Hematopoietic multipotent progenitor cell treated with erythropoietin and hydrocortisone succinate and interleukin-3 and kit ligand, for 6 days (in vitro differentiated cells): ENCODE measurements around the gene CX3CL1.
A peak's percentile ranks its signal among the peaks of the same experiment; 100 is the strongest.

Experiments used
- DNase-seq: peaks from one replicate; pipeline ENCODE4 v3.0.0-alpha.2; 2015

Gene CX3CL1

DNA sequence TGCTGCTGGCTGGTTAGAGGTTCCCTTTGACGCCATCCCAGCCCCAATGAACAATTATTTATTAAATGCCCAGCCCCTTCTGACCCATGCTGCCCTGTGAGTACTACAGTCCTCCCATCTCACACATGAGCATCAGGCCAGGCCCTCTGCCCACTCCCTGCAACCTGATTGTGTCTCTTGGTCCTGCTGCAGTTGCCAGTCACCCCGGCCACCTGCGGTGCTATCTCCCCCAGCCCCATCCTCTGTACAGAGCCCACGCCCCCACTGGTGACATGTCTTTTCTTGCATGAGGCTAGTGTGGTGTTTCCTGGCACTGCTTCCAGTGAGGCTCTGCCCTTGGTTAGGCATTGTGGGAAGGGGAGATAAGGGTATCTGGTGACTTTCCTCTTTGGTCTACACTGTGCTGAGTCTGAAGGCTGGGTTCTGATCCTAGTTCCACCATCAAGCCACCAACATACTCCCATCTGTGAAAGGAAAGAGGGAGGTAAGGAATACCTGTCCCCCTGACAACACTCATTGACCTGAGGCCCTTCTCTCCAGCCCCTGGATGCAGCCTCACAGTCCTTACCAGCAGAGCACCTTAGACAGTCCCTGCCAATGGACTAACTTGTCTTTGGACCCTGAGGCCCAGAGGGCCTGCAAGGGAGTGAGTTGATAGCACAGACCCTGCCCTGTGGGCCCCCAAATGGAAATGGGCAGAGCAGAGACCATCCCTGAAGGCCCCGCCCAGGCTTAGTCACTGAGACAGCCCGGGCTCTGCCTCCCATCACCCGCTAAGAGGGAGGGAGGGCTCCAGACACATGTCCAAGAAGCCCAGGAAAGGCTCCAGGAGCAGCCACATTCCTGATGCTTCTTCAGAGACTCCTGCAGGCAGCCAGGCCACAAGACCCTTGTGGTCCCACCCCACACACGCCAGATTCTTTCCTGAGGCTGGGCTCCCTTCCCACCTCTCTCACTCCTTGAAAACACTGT lies 11.3 kb downstream of the CX3CL1 start:
- peak; percentile 65 for DNase-seq

DNA sequence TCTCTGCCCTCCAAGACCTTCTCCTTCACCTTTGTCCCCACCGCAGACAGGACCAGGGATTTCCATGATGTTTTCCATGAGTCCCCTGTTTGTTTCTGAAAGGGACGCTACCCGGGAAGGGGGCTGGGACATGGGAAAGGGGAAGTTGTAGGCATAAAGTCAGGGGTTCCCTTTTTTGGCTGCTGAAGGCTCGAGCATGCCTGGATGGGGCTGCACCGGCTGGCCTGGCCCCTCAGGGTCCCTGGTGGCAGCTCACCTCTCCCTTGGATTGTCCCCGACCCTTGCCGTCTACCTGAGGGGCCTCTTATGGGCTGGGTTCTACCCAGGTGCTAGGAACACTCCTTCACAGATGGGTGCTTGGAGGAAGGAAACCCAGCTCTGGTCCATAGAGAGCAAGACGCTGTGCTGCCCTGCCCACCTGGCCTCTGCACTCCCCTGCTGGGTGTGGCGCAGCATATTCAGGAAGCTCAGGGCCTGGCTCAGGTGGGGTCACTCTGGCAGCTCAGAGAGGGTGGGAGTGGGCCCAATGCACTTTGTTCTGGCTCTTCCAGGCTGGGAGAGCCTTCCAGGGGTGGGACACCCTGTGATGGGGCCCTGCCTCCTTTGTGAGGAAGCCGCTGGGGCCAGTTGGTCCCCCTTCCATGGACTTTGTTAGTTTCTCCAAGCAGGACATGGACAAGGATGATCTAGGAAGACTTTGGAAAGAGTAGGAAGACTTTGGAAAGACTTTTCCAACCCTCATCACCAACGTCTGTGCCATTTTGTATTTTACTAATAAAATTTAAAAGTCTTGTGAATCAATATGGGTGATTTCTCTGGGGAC lies 12.2 kb downstream of the CX3CL1 start:
- peak; percentile 29 for DNase-seq

DNA sequence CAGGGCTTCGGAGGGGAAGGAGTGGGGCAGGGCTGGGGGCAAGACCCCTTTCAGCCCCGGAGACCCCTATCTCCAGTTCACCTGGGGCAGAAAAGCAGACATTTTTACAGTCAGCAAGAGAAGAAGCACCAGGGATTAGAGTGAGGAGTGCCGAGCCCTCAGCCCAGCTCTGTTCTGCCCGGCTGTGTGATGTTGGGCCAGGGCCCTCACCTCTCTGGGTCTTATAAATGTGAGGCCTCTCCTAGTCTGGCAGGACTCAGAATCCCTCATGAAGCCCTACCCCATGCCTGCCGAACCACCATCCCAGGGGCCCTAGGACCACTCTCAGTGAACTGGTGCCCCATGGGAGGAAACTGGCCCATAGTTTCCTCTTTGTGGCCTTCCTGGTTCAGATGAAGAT lies 12.8 kb downstream of the CX3CL1 start:
- DNase-seq: no peak

DNA sequence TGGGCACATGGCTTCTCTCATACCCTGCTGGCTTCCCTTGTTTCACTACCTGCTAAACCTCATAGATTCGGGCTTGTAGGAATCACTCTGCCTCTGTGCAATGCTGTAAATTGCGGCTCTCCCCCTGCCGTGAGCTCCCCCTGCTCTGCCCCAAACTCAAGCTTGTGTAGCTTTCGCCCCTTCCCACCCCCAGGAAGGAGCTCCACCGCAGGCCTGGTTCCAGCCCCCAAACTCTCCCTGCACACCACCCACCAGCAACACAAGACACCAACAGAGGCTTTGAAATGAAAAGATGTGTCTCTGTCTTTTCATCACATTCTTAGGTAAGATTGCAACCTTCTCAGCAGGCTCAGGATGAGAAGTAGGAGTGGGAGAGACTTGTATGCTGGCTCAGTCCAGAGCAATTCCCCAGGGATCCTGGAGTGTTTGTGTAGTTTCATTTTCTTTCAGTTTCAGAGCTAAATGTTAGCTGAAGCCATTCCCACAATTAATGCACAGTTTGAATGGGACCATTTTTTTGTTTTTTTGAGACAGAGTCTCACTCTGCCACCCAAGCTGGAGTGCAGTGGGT lies 14.2 kb downstream of the CX3CL1 start:
- no peak for DNase-seq

DNA sequence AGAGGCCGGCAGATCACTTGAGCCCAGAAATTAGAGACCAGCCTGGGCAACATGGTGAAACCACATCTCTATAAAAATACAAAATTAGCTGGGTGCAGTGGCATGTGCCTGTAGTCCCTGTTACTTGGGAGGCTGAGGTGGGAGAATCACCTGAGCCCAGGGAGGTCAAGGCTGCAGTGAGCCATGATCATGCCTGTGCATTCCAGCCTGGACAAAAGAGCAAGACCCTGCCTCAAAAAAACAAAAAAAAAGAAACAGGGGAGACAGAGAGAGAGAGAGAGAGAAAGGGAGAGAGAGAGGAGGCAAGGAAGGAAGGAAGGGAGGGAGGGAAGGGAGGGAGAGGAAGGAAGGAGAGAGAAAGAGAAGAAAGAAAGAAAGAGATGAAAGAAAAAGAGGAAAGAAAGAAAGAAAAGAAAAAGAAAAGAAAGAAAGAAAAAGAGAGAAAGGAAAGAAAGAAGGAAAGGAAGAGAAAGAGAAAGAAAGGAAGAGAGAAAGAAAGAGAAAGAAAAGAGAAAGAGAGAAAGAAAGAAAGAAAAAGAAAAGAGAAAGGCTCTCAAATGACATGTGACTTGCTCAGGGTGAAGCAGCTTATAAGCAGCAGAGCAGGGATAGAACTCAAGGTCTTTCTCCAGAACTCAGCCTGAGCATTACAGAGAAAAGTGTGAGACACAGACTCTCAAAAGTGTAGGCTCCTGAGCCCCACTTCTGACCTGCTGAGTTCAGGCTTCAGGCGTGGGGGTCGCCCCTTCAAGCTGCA lies 15.5 kb downstream of the CX3CL1 start:
- DNase-seq: no peak

DNA sequence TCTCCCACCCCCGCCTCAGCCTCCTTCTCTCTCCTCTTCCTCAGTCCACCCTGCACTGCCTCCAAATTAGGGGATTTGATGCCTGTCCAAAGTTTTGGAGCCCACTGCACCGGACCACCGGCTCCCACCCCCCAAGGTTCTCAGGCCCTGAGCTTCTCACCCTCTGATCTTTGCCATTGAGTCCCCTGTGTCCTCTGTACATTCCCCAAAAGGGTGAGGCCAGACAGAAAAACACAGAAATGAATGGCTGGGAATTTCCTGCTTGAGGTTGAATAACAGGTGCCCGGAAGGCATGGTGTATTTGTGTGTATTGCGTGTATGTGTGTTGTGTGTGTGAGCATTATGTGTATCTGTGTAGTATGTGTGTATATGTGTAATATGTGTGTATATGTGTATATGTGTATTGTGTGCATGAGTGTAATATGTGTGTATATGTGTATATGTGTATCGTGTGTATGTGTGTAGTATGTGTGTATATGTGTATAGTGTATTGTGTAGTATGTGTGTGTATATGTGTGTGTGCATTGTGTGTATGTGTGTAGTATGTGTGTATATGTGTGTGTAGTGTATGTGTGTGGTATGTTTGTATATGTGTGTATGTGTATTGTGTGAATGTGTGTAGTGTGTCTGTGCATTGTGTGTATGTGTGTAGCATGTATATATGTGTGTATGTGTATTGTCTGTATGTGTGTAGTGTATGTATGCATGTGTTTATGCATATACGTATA lies 16.2 kb downstream of the CX3CL1 start:
- DNase-seq: no peak

DNA sequence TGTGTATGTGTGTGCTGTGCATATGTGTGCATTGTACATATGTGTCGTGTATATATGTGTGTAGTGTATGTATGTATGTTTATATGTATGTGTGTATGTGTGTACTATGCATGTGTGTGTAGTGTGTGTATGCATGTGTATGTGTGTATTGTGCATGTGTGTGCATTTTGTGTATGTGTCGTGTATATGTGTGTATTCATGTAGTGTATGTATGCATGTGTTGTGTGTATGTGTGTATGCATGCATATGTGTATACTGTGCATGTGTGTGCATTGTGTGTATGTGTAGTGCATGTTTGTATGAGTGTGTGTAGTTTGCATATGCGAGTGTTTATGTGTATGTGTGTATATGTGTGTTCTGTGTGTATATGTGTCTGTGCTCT lies 16.8 kb downstream of the CX3CL1 start:
- DNase-seq: no peak

DNA sequence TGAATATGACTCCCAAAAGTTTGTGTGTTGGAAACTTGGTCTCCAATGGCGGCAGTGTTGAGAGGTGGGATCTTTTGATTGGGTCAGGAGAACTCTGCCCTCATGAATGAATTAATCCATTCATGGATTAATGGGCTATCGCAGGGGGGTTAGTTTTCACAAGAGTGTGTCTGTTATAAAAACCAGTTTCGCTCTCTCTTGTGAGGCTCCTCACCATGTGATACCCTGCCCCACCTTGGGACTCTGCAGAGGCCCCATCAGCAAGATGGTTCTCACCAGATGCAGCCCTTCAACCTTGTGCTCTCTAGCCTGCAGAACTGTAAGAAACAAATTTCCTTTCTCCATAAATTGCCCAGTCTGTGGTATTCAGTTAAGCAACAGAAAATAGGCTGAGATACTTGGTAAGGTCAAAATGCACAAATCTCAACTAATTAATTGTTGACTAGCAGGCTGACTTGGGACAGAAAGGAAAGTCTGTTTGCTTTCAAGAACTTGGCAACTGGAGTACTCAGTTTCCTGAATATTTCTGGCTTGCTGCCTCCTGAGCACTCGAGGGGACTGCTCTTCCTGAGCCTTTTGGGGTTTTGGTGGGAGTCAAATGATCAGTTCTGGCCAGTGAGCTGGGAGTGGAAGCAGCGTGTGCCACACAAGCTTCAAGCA lies 18.5 kb downstream of the CX3CL1 start:
- no peak for DNase-seq

DNA sequence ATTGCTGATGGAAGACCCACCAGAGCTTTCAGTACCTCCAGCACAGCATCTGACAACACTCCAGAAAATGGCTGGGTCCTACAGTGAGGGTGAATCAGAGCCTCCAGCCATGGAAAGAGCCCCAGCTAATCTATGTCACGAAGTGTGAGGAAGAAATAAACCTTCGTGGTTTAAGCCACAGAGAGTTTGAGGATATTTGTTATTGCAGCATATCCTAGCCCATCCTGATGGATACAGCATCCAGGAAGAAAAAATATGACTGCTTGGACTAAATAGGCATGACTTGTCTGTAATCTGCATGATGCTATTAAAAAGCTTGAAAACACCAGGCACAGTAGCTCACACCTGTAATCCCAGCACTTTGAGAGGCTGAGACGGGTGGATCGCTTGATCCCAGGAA lies 19.0 kb downstream of the CX3CL1 start:
- DNase-seq: no peak

DNA sequence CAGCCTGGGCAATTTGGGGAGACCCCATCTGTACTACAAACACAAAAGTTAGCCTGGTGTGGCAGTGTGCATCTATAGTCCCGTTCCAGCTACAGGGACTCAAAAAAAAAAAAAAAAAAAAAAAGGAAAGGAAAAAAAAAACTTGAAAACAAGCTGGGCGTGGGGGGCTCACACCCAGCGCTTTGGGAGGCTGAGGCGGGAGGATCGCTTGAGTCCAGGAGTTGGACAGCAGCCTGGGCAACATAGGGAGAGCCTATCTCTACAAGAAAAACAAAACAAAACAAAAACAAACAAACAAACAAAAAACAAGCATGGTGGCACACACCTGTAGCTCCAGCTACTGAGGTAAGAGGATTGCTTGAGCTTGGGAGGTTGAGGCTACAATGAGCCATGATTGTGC lies 19.4 kb downstream of the CX3CL1 start:
- DNase-seq: no peak

DNA sequence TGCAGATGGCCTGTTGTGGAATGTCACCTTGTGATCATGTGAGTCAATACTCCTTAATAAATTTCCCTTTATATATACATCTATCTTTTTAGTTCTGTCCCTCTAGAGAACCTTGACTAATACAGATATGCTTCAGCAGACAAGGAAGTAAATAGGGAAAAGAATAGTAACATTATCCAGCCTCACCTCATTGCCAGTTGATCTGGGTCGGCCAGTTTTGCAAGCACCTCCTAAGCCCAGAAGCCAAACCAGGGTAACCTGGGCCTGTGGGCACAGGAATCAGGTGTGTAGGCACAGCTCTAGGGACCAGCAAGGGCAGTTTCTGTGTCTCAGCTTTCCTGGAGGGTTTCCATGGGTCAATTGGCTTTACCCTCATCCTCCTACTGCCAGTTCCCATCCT lies 20.4 kb downstream of the CX3CL1 start:
- DNase-seq: no peak

DNA sequence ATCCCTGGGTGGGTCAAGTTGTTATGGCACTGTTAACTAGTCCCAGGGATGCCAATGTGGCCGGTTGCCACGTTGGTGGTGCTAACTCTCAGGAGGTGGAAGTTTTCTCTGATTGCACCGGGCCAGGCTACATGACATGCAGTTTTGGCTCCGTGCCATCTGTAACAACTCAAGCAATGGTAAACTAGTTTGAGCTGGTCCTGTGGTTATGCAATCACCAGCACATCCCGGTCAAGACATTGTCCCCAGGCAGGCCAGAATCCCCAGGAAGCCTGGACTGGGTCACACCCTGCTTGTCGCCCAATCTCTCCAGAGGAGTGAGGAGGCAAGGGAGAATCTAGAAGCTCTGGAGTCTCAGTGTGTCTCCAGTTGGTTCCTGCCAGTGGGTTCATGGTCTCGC lies 22.2 kb downstream of the CX3CL1 start:
- peak; percentile 21 for DNase-seq

DNA sequence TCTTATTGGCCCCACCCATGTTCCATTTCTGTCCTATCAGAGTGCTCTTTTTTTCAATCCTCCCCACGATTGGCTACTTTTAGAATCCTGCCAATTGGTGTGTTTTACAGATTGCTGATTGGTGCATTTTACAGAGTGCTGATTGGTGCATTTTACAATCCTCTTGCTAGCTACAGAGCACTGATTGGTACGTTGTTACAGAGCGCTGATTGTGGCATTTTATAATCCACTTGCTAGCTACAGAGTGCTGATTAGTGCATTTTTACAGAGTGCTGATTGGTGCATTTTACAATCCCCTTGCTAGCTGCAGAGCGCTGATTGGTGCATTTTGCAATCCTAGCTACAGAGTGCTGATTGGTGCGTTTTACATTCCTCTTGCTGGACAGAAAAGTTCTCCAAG lies 22.7 kb downstream of the CX3CL1 start:
- no peak for DNase-seq

DNA sequence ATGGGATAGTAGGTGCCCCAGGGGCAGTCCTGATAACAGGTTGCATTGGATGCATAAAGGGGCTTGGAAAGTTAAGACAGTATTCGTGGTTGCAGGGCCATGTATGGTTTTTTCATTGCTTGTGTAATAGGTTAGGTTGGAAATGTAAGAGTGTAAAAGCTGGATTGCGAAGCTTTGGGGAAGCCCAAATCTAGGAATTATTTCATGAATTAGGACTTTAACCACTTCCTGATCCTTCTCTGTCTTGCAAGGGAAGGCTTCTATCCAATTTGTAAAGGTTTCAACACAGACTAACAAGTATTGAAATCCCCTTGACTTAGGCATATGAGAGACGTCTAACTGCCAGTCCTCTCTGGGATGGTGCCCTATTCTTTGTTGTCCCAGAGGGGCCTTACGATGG lies 24.5 kb downstream of the CX3CL1 start:
- DNase-seq: no peak

DNA sequence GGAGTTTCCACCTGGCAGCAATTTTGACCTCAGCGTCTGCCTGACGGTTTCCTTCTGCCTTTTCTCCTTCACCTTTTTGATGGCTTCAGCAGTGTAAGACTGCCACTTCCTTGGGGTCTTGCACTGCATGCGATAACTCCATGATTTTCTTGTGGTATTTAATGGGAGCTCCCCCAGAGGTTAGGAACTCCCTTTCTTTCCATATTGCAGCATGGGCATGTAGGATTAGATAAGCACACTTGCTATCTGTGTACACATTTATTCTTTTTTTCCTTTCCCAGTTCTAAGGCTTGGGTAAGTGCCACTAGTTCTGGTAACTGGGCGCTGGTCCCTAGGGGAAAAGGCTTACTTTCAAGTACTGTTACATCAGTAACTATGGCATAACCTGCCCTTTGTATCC lies 25.2 kb downstream of the CX3CL1 start:
- peak; percentile 42 for DNase-seq

DNA sequence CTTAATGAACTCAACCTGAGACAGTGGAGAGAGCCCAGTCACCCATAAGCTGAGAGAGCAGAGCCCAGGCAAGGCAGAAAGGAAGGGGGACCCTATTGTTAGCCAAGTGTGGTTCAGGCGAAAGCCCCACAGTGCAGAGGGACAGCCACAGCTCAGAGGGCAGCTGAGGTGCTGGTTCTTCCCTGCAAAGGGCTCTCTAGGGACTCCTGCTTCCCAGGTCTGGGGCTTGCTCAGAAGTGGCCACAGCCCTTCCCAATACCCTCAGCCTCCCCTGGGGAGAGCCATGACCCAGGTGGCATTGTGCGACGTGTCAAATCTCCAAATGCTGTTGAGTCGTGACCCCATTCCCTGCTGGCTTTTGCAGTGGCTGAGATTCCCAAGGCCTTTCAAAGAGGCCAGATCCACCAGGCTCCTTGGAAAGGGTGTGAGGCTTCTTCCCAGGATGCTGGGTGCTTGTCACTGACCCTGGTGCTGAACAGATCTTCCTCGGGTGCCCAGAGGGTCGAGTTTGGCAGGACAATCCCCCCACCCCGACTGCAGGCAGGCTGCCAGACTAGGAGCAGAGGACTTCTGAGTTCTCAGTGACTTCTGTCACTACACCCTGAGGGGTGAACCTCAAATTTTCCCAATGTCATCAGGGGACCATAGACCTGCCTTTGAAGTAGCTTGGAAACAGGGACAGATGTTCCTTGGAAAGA lies 29.8 kb downstream of the CX3CL1 start:
- no peak for DNase-seq

DNA sequence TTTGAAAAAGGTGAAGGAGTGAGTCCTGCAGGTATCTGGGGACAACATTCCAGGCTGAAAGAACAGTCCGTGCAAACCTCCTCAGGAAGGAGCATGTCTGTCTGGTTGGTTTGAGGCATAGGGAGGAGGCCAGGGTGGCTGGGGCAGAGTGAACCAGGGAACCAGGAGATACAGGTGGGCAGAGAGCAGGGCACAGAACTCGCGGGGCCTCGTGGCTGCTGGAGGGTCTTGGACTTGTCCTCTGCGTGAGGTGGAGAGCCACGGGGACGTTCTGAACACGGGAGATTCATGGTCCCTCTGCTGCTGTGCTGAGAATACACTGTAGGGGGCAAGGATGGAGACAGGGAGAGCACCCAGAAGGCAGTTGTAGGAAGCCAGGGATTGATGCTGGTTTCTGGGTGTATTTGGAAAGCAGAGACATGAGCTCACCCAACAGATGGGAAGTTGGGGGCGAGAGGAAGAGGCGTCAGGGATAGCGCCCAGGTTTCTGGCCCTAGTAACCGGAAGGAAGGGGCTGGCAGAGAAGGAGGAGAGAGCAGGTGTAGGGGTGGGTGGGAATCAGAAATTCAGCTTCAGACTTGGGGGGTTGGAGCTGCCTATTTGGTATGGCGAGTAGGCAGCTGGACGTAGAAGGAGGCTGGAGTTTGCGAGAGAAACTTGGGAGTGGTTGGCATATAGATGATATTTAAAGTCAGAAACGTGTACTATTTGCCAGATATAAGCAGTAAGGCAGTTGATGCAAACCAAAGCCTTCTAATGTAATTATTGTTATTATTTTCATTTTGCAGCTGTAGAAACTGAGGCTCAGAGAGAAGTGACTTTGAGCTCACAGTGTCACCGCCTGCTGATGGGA lies 31.9 kb downstream of the CX3CL1 start, which contains the start of gene CCL17:
Gene CCL17 (plus strand): TSS at position 803 of the 853 bp plus-strand sequence. CDS start 9,166 bp downstream, outside the sequence.
- DNase-seq: no peak

DNA sequence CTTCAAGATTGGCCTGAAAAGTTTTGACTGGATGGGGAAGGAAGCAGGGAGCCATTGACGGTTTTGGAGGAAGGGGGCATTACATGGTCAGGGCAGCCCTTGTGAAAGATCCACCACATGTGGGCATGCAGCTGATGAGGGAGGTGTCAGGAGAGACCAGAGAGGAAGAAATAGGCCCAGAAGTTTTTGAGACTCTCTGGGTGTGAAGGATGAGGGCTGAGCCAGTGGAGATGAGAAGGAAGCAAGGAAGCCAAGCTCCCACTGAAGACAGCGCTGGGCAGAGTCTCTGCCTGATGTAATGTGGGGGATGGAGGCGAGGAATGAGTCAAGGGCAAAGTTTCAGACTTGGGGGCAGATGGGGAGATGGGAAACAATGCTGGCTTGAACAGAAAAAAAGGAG lies 32.8 kb downstream of the CX3CL1 start:
- no peak for DNase-seq

DNA sequence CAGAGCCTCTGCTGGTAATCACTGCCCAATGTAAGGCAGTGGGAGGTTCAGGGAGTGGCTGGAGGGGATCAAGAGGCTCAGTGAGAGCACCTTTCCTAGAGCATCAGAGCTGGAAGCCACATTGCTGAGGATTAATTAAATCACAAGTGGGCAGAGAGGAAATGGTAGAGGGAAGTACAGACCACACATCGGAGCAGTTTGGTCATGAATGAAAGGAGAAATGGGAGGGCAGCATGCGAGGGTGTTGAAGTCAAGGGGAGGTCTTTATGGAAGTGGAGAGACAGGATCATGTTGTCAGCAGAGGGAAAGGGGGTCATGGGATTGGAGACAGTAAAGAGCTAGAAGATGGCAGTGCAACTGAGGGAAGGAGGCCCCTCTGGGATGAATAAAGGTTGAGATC lies 34.6 kb downstream of the CX3CL1 start:
- DNase-seq: no peak
